PC-3 (cell line): ENCODE data around the gene LRRC56.

ENCODE experiments used
- EZH2 ChIP-seq: fragments of 300-600 bp; sonication (generic); IDR thresholded peaks from one replicate; pipeline ENCODE4 v1.6.1; 2017; ENCODE audit warnings: antibody characterized with exemption, mild to moderate bottlenecking, low read length; ENCODE audit not compliant: unreplicated experiment
- TF ChIP-seq, protein P1 (sequence below): fragments of 300-600 bp; sonication (generic); conservative IDR thresholded peaks from 2 replicates; pipeline ENCODE4 v1.5.1; 2017; ENCODE audit warnings: antibody characterized with exemption, low read depth, mild to moderate bottlenecking, low read length

DNA sequence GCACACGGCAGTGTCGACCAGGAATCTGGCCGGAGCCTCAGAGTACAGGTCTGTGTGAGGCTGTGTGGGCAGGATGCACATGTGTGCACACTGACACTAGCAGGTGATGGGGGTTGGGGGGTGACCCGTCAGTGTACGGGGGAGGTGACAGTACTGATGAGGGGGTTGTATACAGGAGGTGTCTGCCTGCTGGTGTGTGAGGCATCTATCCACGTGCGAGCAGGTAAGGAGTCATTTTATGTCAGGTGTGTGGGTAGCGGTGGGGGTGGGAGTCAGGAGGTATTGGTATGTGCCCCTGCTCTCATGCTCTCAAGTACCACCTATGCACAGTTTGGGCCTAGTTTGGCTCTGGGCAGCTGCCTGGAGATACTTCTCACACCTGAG lies 34.5 kb downstream of the LRRC56 start:
- TF ChIP-seq EZH2 = no peak
- TF ChIP-seq, protein P1, sequence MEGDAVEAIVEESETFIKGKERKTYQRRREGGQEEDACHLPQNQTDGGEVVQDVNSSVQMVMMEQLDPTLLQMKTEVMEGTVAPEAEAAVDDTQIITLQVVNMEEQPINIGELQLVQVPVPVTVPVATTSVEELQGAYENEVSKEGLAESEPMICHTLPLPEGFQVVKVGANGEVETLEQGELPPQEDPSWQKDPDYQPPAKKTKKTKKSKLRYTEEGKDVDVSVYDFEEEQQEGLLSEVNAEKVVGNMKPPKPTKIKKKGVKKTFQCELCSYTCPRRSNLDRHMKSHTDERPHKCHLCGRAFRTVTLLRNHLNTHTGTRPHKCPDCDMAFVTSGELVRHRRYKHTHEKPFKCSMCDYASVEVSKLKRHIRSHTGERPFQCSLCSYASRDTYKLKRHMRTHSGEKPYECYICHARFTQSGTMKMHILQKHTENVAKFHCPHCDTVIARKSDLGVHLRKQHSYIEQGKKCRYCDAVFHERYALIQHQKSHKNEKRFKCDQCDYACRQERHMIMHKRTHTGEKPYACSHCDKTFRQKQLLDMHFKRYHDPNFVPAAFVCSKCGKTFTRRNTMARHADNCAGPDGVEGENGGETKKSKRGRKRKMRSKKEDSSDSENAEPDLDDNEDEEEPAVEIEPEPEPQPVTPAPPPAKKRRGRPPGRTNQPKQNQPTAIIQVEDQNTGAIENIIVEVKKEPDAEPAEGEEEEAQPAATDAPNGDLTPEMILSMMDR = no peak
